Measurements from ENCODE around the gene ABHD15. TPM values are rescaled to one million over a fixed set of nuclear protein-coding genes. Genes with fewer than 3 reads are reported as not detected.

Gene ABHD15
- total RNA-seq, 4 donors from 2014 or later = 6.8 to 18.3 (median 11.9) TPM

DNA sequence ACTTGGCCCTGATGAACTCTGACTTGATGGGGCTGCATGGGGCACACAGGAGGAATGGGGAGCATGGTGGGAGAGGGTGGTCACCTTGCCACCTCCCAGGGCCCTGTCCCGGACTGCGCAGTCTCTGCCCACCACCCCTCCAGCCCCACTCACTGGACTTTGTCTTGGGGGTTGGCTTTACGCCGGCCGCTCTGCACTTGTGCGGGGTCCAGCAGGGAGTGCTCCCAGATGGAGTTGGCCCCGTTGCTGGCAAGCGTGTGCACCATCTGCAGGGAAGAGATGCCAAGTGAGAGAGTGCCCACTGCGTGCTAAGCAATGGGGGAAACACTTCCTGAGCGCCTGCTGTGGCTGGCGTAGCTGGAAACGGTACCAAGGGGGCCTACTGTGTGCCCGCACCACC is 15.9 kb upstream of the ABHD15 start:
- Histone ChIP-seq H3K36me3 (peaks cover 16 to 59% (median 54%) of the 10 kb centered on the region in 4 donors), H3K9me3 (no peaks in the 10 kb centered on the region), H3K4me3 (no peak overlapping the region), H3K27me3 (no peaks in the 10 kb centered on the region), H3K27ac (replicated peaks in 1 of 4) (peak overlapping the region in 2 of 4 donors; percentile 13 to 22), H3K4me1 (peaks cover 59 to 87% (median 77%) of the 10 kb centered on the region in 4 donors)
- intact Hi-C loops (cut with DNase I) = loop anchor here (5.0 kb wide), 1 partner anchor 35 kb away; no protein-coding TSS in a partner anchor
- WGBS = 96% methylated on average over 8 of the region's 13 CpGs
- no peak for TF ChIP-seq POLR2A (IDR thresholded peaks at IDR 0.05; ENCODE audit: low read depth)
- no peak for TF ChIP-seq POLR2AphosphoS5 (IDR thresholded peaks at IDR 0.05)
- TF ChIP-seq, protein P1, sequence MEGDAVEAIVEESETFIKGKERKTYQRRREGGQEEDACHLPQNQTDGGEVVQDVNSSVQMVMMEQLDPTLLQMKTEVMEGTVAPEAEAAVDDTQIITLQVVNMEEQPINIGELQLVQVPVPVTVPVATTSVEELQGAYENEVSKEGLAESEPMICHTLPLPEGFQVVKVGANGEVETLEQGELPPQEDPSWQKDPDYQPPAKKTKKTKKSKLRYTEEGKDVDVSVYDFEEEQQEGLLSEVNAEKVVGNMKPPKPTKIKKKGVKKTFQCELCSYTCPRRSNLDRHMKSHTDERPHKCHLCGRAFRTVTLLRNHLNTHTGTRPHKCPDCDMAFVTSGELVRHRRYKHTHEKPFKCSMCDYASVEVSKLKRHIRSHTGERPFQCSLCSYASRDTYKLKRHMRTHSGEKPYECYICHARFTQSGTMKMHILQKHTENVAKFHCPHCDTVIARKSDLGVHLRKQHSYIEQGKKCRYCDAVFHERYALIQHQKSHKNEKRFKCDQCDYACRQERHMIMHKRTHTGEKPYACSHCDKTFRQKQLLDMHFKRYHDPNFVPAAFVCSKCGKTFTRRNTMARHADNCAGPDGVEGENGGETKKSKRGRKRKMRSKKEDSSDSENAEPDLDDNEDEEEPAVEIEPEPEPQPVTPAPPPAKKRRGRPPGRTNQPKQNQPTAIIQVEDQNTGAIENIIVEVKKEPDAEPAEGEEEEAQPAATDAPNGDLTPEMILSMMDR (IDR thresholded peaks at IDR 0.05) = no peak
- no peak for DNase-seq (ENCODE audit: extremely low spot score)

DNA sequence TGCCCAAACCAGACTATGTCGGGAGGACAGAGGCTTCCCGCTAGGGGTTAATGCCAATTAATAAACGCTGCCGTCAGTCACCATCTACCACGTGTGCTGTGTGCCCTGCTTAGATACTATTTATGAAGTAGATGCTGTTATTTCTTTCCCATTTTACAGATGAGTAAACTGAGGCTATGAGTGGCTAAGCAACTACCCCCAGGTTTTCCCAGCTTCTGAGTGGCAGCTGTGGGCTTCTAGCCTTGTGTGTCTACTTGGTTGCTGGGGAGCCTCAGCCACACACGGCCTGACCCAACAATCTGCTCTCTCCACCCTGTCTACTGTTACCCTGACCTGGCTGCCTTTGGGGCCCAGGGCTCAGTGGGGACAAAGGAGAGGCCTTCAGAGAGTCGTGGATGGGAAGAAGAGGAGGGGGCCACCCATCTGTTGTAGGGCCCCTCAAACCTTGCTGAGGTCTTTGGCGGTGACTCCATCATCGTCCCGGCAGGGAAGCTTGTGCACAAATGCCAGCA is 15.5 kb upstream of the ABHD15 start:
- TF ChIP-seq POLR2AphosphoS5 (IDR thresholded peaks at IDR 0.05) (no peak), EP300 (IDR thresholded peaks at IDR 0.05) (no peak)
- TF ChIP-seq, protein P1 (IDR thresholded peaks at IDR 0.05) = no peak
- peaks cover 56 to 87% (median 77%) of the 10 kb centered on the region in 4 donors for H3K4me1 ChIP-seq
- H3K4me3 ChIP-seq = no peak overlapping the region
- WGBS = 70% methylated on average over 7 of the region's 10 CpGs
- no peaks in the 10 kb centered on the region for H3K9me3 ChIP-seq
- peaks cover 17 to 63% (median 59%) of the 10 kb centered on the region in 4 donors for H3K36me3 ChIP-seq
- H3K27me3 ChIP-seq = no peaks in the 10 kb centered on the region
- no peak for DNase-seq (ENCODE audit: extremely low spot score)
- intact Hi-C loops (cut with DNase I) = loop anchor here (5.0 kb wide), 1 partner anchor 35 kb away; no protein-coding TSS in a partner anchor
- H3K27ac ChIP-seq (replicated peaks in 1 of 4) = peak overlapping the region in 1 of 4 donors; percentile 22

DNA sequence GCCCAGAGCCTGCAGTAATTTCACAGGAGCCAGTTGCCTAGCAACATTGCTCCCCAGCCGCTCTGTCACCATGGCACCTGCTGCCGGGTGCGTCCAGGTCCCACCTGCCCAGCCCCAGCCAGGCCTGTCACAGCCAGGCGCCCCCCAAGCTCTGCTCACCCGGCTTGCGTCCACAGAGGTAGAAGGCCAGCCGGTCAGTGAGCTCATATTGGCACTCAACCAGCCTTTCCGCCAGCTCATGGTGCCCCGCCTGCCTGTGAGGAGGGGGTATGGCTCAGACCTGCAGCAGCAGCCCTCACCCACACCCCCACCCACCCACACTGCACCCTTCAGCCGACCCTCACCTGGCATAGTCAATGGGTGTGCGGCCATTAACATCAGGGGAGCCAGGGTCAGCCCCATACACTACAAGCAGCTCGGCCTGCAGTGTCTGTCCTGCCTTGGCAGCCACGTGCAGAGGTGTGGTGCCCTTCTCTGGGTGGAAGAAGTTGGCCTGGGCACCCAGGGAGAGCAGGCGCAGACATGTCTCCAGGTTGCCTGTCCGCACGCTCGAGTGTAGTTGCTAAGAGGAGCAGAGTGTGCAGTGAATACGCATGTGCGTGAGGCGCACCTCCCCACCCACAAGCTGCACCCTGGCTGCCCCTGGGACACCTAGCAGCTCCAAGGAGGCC is 14.9 kb upstream of the ABHD15 start:
- Histone ChIP-seq H3K27me3 (no peaks in the 10 kb centered on the region), H3K9me3 (no peaks in the 10 kb centered on the region), H3K27ac (replicated peaks in 1 of 4) (peak overlapping the region in 2 of 4 donors; percentile 8 to 30), H3K4me1 (peaks cover 51 to 85% (median 74%) of the 10 kb centered on the region in 4 donors), H3K36me3 (peaks cover 23 to 69% (median 65%) of the 10 kb centered on the region in 4 donors), H3K4me3 (no peak overlapping the region)
- TF ChIP-seq, protein P1 (IDR thresholded peaks at IDR 0.05) = no peak
- no peak for TF ChIP-seq EP300 (IDR thresholded peaks at IDR 0.05)
- TF ChIP-seq POLR2A (IDR thresholded peaks at IDR 0.05; ENCODE audit: low read depth) = no peak
- no peak for TF ChIP-seq POLR2AphosphoS5 (IDR thresholded peaks at IDR 0.05)
- intact Hi-C loops (cut with DNase I) = loop anchor here (2.0 to 5.0 kb wide), 2 partner anchors 36 to 199 kb away; no protein-coding TSS in a partner anchor
- 89% methylated on average over 16 of the region's 20 CpGs for WGBS
- DNase-seq (ENCODE audit: extremely low spot score) = no peak

DNA sequence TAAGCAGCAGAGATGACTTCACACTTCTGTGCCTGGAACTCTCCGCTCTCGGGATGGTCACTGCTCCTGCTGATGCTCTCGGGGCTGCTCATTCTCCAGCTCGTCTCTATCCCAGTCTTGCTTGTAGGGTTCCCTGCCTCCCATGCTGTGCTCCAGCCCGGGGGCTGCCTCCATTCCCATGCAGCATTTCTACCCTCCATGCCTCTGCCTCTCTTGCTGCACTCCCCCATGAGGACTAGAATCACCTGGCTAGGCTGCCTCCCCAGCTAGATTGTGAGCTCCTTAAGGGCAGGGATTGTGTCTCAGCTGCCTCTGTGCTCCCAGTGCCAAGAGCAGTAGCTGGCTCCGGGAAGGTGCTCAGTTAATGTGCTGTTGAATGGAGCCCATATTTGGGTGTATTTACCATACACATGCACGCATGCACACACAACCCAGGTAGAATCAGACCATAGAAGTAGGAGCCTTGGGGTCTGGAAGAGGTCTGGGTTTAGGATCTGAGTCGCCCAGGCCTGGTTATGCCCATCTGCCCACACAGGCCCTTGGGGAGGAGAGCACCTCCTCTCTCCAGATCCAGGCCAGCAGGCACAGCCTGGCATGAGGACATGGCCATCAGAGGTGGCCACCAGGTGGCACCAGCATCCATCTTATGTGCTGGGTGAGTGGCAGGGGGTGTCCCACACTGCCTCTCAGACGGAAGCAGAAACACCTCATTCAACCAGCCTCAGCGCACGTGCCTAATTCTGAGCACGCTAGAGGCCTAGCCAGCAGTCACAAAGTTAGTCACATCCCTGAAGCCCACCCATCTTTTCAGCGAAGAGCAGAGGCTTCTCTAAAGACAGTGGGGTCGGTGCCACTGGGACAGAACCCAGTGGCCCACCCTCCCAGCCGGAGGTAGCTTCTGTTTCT is 13.3 kb upstream of the ABHD15 start:
- Histone ChIP-seq H3K27ac (replicated peaks in 1 of 4) (peak overlapping the region in 2 of 4 donors; percentile 15 to 27), H3K9me3 (no peaks in the 10 kb centered on the region), H3K4me1 (peaks cover 38 to 69% (median 61%) of the 10 kb centered on the region in 4 donors), H3K27me3 (no peaks in the 10 kb centered on the region), H3K36me3 (peaks cover 39 to 85% (median 81%) of the 10 kb centered on the region in 4 donors), H3K4me3 (no peak overlapping the region)
- DNase-seq (ENCODE audit: extremely low spot score) = no peak
- intact Hi-C loops (cut with DNase I) = loop anchor here (2.0 to 5.0 kb wide), 2 partner anchors 37 to 201 kb away; no protein-coding TSS in a partner anchor
- peak; percentile 56 to 83 for TF ChIP-seq POLR2AphosphoS5 (IDR thresholded peaks at IDR 0.05)
- TF ChIP-seq, protein P1 (IDR thresholded peaks at IDR 0.05) = peak; percentile 92 to 95 (median 93)
- no peak for TF ChIP-seq EP300 (IDR thresholded peaks at IDR 0.05)
- TF ChIP-seq POLR2A (IDR thresholded peaks at IDR 0.05; ENCODE audit: low read depth) = no peak
- 58% methylated on average over 14 of the region's 15 CpGs for whole genome bisulfite sequencing
